Measurements from ENCODE around the gene THOP1. TPM values are rescaled to one million over a fixed set of nuclear protein-coding genes. Genes with fewer than 3 reads are reported as not detected.
"Not testable (repeated sequence)": the region's sequence is repeated elsewhere in the genome, so short reads cannot be mapped to it uniquely, and the experiment has no call there.

The THOP1 gene
- total and polyA plus RNA-seq, 10 of the 15 experiments (the other 5 are each of a cell fraction or from before 2014, with no cell fraction given) = 1.9 to 270 (median 169) TPM

DNA sequence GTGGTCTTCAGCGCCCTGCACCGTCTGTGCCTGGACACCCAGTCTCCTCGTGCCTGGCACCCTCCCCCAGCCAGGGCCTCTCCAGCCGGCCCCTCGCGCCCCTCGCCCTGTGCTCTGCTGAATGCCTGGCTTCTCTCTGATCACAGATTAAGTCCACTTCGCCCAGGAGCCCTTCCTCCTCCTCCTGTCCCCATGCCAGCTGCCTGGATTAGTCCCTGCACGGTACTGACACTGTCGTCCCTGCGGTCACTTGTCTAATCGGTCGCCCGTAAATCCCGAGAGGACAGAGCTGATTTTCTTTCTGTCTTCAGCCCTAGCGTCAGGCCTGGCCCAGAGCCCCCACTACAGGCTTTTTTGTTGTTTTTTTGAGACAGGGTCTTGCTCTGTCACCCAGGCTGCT is 6.6 kb downstream of the THOP1 start (continued):
- TF ChIP-seq ZNF687 (IDR thresholded peaks at IDR 0.05) = no peak
- TF ChIP-seq HDAC2 (IDR thresholded peaks at IDR 0.05) = no peak
- TF ChIP-seq GATAD2B (conservative IDR thresholded peaks at IDR 0.05; ENCODE audit: low read depth) = no peak

DNA sequence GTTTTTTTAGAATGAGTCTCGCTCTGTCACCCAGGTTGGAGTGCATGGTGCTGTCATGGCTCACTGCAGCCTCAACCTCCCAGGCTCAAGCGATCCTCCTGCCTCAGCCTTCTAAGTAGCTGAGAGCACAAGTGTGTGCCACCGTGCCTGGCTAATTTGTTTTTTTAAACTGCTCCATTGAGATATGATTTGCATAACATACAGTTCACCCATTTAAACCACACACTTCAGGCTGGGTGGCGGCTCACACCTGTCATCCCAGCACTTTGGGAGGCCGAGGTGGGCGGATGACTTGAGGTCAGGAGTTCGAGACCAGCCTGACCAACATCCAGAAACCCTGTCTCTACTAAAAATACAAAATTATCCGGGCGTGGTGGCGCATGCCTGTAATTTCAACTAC is 7.4 kb downstream of the THOP1 start:
- POLR2A ChIA-PET; RAD21 ChIA-PET (ENCODE audit: unreplicated experiment); CTCF ChIA-PET; H3K4me3 ChIP-seq; H3K9ac ChIP-seq (ENCODE audit: control insufficient read depth, insufficient read depth, low read length); FAIRE-seq; H3K9me3 ChIP-seq (replicated peaks; ENCODE audit: control insufficient read depth, insufficient read depth, low read length); H3K4me2 ChIP-seq (ENCODE audit: control insufficient read depth, insufficient read depth); H2AFZ ChIP-seq (ENCODE audit: control insufficient read depth, low read depth, low read length); H4K20me1 ChIP-seq (ENCODE audit: control insufficient read depth, insufficient read depth); BruUV-seq (replicated peaks); H3K27me3 ChIP-seq (replicated peaks in 1 of 2; ENCODE audit: control insufficient read depth in 2 of 2, insufficient read depth in 2 of 2, low read length in 1 of 2); ATAC-seq; H3K27ac ChIP-seq (ENCODE audit: control insufficient read depth, insufficient read depth); in situ Hi-C loops (cut with MboI); intact Hi-C loops (cut with micrococcal nuclease; ENCODE audit: unreplicated experiment); SMC1A ChIA-PET (ENCODE audit: uncharacterized antibody, unreplicated experiment); DNase-seq (ENCODE audit: low read depth, low spot score): not testable (repeated sequence)
- Histone ChIP-seq H3K36me3 (ENCODE audit: control insufficient read depth in 2 of 2, insufficient read depth in 2 of 2, low read length in 1 of 2) (peaks cover 16 to 19% of the 10 kb centered on the region in 2 experiments; a peak in 3 of 4 replicates), H3K79me2 (ENCODE audit: control insufficient read depth, insufficient read depth, low read length) (peaks cover 34% of the 10 kb centered on the region), H3K4me1 (ENCODE audit: control insufficient read depth, insufficient read depth, low read length) (peaks cover 24% of the 10 kb centered on the region)
- WGBS (ENCODE audit: insufficient coverage, insufficient replicate concordance, low lambda C conversion rate, missing lambda C conversion rate) = 49% methylated on average over 10 of the region's 10 CpGs

All from GM12878 (cell line).